Measurements from ENCODE around the gene ZKSCAN2. TPM values are rescaled to one million over a fixed set of nuclear protein-coding genes. Genes with fewer than 3 reads are reported as not detected.

ZKSCAN2 gene
- total and polyA plus RNA-seq, 9 of the 15 experiments (the other 6 are each of a cell fraction or from before 2014, with no cell fraction given): 1.3 to 9.5 (median 4.2) TPM

DNA sequence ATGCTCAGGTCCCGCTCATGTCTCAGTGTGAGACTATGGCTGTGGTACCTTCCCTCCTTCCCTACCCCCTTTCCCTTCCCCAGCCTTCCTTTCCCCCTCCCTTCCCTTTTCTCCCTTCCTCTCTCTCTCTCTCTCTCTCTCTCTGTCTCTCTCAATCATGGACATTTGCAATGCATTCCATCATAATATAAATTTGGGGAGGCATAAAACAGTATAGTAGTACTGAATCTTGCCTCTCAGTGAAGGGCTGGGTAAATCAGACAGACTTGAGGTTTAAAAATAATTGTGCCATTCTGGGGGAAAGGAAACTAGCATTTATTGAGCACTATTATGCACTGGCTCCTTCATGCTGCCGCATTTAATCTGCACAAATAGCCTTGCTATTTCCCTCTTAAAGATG lies 4.3 kb downstream of the ZKSCAN2 start (continued):
- TF ChIP-seq ZFP36 (IDR thresholded peaks at IDR 0.05; ENCODE audit: low read depth, low read length, partially characterized antibody) (no peak), SMAD1 (IDR thresholded peaks at IDR 0.05; ENCODE audit: low read depth, low read length, partially characterized antibody) (no peak)

DNA sequence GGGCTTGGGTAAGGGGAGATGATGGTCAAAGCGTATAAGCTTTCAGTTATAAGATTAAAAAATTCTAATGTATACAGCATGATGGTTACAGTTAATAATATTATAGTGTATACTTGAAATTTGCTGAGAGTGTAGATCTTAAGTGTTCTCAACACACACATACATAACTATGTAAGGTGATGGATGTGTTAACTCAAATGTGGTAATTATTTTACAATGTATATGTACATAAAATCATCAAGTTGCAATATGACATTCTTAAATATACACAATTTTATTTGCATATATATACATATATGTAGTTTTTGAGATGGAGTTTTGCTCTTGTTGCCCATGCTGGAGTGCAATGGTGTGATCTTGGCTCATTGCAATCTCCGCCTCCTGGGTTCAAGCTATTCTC lies 7.2 kb downstream of the ZKSCAN2 start:
- H4K20me1 ChIP-seq (replicated peaks; ENCODE audit: control insufficient read depth, insufficient read depth, low read length): peaks cover 4% of the 10 kb centered on the region; the same call in 1 of the 2 replicates
- H3K27ac ChIP-seq (ENCODE audit: extremely low read depth, low read depth, low read length): no peak overlapping the region
- peaks cover 65% of the 10 kb centered on the region for H3K36me3 ChIP-seq (ENCODE audit: control insufficient read depth, insufficient read depth, low read length)
- in situ Hi-C loops (cut with MboI): no loop called here
- no peak for ATAC-seq
- H3K4me3 ChIP-seq: no peak overlapping the region
- CTCF ChIA-PET (ENCODE audit: low intra/inter-chr PET ratio): interaction anchor here (0.6 kb wide), 1 partner anchor 48 kb away, joined by 3 read pairs; no protein-coding TSS in a partner anchor
- H3K9ac ChIP-seq (ENCODE audit: insufficient read depth in 1 of 2, low read depth in 2 of 2, low read length in 2 of 2): no peak overlapping the region
- H3K9me3 ChIP-seq (replicated peaks; ENCODE audit: control insufficient read depth, insufficient read depth, low read depth, low read length): no peaks in the 10 kb centered on the region
- H3K9me1 ChIP-seq (ENCODE audit: control insufficient read depth, insufficient read depth, low read length): no peaks in the 10 kb centered on the region
- POLR2A ChIA-PET: no interaction called here
- no peaks in the 10 kb centered on the region for H3K27me3 ChIP-seq (ENCODE audit: control insufficient read depth in 2 of 2, insufficient read depth in 2 of 2, low read length in 2 of 2)
- peaks cover 0 to 4% of the 10 kb centered on the region in 2 experiments; a peak in 2 of 5 replicates for H3K4me1 ChIP-seq (replicated peaks in 1 of 2; ENCODE audit: control insufficient read depth in 2 of 2, insufficient read depth in 2 of 2, low read length in 2 of 2)
- no TSS peak for BruUV-seq (replicated peaks)
- 92% methylated on average over 2 of the region's 2 CpGs for WGBS (ENCODE audit: insufficient coverage, low coverage, missing lambda C conversion rate)
- H3K4me2 ChIP-seq (ENCODE audit: insufficient read depth, low read length): no peak overlapping the region
- no peak for DNase-seq (ENCODE audit: extremely low read depth in 1 of 4, low spot score in 3 of 4)
- no peak for FAIRE-seq
- 0 out of 3 replicates have a peak, but pooled peaks cover 4% of the 10 kb centered on the region for H3K79me2 ChIP-seq (ENCODE audit: control insufficient read depth, insufficient read depth, low read length)
- no peak overlapping the region for H2AFZ ChIP-seq (ENCODE audit: low read depth, low read length)
- intact Hi-C loops (cut with micrococcal nuclease): no loop called here
- no peak for TF ChIP-seq GATA2 (CRISPR knock-in tag; IDR thresholded peaks at IDR 0.05)
- no peak for TF ChIP-seq HNRNPL (IDR thresholded peaks at IDR 0.05; ENCODE audit: low read depth, low read length)
- TF ChIP-seq BHLHE40 (IDR thresholded peaks at IDR 0.05; ENCODE audit: low read length): no peak
- TF ChIP-seq TAF15 (IDR thresholded peaks at IDR 0.05; ENCODE audit: low read depth, low read length): no peak
- no peak for TF ChIP-seq HMBOX1 (IDR thresholded peaks at IDR 0.05)
- TF ChIP-seq DNMT1 (IDR thresholded peaks at IDR 0.05): no peak
- no peak for TF ChIP-seq ELF2 (CRISPR knock-in tag; IDR thresholded peaks at IDR 0.05)
- no peak for TF ChIP-seq NR2C1 (IDR thresholded peaks at IDR 0.05)
- TF ChIP-seq NR2C1 (tag; IDR thresholded peaks at IDR 0.05): no peak
- TF ChIP-seq PHF21A (IDR thresholded peaks at IDR 0.05; ENCODE audit: borderline replicate concordance, low read depth): no peak
- TF ChIP-seq, protein P1, sequence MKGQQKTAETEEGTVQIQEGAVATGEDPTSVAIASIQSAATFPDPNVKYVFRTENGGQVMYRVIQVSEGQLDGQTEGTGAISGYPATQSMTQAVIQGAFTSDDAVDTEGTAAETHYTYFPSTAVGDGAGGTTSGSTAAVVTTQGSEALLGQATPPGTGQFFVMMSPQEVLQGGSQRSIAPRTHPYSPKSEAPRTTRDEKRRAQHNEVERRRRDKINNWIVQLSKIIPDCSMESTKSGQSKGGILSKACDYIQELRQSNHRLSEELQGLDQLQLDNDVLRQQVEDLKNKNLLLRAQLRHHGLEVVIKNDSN (CRISPR knock-in tag; IDR thresholded peaks at IDR 0.05): no peak
- TF ChIP-seq CREB3L1 (IDR thresholded peaks at IDR 0.05; ENCODE audit: borderline replicate concordance, low read depth): no peak
- TF ChIP-seq PHTF2 (CRISPR knock-in tag; IDR thresholded peaks at IDR 0.05): no peak
- no peak for TF ChIP-seq GTF2A2 (tag; IDR thresholded peaks at IDR 0.05)
- TF ChIP-seq ZNF512 (tag; IDR thresholded peaks at IDR 0.05): no peak
- no peak for TF ChIP-seq NCOA2 (IDR thresholded peaks at IDR 0.05; ENCODE audit: partially characterized antibody in 2 of 2)
- no peak for TF ChIP-seq ZNF79 (CRISPR knock-in tag; IDR thresholded peaks at IDR 0.05; ENCODE audit: low read depth)
